GM21360 (cell line): Measurements from ENCODE around the gene IL1R1.

Experiments
- ATAC-seq: cut with Tn5 transposase; IDR thresholded peaks from one replicate; pipeline ENCODE4 v1.9.1; 2021; ENCODE audit warnings: mild to moderate bottlenecking, moderate library complexity; ENCODE audit not compliant: unreplicated experiment

IL1R1 gene

DNA sequence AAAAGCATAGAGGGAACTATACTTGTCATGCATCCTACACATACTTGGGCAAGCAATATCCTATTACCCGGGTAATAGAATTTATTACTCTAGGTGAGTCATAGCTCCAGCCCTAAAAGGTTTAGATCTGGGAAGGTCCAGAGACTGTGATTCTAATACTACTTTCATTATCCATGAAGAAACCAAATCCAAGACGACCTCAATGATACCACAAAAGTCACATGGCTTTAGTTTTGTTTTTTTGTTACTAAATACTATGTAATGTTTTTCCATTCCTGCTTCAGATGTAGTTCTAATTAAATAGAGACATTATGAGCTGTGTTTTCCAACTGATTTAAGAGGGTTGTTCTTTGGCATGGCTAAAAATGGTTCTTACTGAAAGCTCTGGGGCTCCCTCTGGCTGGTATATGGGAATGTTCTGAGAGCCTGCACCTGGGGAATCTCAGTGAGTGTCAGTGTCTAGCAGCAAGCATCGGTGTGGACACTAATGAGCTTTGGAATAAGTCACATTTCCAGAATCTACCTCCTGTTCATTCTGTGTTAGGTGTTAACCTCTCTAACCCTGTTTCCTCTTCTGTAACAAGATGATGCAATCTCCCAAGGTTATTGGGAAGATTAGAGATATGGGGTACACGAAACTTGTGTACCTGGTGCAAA lies 23.8 kb downstream of the IL1R1 start:
- ATAC-seq = no peak

DNA sequence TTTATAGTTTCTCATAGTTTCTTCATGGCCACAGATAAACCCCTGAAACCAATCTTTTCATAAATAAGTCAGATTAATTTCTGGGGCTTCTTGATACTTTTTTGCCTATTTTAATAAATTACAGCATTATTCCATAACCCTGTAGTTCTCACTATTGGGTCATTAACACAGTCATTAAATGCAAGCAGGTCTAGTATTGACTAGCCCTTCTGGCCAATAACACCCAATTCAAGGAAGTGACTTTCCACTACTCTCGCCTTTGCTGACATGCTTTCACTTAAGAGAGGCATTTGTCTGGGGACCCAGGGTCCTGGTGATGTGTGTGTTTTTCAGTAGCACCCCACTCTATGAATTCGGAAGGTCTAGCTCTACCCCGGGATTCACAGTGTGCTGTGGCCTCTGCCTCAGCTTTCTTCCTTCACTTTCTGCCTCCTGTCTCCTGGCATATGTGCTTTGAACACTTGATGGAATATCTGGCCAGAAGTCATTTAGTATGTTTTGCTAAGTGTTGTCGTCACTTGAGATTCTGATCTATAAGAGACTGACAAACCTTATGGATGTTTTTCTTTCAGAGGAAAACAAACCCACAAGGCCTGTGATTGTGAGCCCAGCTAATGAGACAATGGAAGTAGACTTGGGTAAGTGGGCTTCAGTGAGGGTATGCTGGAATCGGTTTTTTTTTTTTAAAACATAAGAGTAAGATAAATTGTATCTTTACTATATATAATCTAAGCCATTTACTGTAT lies 25.7 kb downstream of the IL1R1 start:
- ATAC-seq = no peak

DNA sequence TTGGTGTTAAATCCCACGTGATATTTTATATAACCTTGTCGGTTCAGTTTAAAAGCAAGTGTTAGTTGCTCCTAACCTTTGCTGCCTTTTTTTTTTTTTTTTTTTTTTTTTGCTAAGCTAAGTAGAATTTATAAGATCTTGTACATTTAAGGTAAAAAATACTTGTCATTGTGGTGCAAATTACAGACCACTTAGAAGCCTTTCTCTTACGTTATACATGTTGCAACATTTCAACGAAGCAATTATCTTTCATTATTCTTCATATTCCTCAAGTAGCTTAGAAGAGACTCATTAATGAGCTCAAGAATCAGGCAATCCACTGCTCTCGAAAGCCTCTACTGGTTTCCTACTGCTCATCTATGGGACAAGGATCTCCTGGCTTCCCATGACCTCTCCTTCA lies 29.4 kb downstream of the IL1R1 start:
- no peak for ATAC-seq

DNA sequence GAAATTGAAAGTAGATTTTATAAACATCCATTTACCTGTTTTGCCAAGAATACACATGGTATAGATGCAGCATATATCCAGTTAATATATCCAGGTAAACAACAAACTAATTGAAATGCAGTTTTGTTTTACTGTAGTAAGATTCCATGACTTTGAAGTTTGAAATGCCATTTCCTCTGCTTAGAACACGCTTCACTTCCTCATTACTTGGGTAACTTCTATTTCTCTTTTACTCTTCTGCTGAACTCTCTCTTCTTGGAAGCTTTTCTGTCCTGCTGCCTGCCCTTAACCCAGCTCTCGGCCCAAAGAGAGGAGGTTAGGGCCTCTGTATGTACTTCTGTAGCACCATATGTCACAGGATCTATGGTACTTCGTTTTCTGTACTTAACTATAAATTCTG lies 30.2 kb downstream of the IL1R1 start:
- no peak for ATAC-seq

DNA sequence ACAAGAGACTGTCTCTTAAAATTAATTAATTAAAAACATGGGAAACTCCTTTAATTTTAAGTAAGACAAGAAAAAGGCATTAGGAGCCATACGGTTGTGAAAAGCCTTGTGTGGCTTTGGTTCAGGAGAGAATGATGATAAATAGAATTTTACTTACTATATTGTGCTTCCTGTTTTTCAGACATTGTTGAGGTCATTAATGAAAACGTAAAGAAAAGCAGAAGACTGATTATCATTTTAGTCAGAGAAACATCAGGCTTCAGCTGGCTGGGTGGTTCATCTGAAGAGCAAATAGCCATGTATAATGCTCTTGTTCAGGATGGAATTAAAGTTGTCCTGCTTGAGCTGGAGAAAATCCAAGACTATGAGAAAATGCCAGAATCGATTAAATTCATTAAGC lies 33.6 kb downstream of the IL1R1 start:
- no peak for ATAC-seq

DNA sequence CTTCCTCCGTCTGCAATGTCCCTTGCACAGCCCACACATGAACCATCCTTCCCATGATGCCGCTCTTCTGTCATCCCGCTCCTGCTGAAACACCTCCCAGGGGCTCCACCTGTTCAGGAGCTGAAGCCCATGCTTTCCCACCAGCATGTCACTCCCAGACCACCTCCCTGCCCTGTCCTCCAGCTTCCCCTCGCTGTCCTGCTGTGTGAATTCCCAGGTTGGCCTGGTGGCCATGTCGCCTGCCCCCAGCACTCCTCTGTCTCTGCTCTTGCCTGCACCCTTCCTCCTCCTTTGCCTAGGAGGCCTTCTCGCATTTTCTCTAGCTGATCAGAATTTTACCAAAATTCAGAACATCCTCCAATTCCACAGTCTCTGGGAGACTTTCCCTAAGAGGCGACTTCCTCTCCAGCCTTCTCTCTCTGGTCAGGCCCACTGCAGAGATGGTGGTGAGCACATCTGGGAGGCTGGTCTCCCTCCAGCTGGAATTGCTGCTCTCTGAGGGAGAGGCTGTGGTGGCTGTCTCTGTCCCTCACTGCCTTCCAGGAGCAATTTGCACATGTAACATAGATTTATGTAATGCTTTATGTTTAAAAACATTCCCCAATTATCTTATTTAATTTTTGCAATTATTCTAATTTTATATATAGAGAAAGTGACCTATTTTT lies 35.4 kb downstream of the IL1R1 start:
- no peak for ATAC-seq

DNA sequence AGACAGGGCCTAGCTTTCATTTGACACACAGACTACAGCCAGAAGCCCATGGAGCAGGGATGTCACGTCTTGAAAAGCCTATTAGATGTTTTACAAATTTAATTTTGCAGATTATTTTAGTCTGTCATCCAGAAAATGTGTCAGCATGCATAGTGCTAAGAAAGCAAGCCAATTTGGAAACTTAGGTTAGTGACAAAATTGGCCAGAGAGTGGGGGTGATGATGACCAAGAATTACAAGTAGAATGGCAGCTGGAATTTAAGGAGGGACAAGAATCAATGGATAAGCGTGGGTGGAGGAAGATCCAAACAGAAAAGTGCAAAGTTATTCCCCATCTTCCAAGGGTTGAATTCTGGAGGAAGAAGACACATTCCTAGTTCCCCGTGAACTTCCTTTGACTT lies 36.5 kb downstream of the IL1R1 start:
- no peak for ATAC-seq

DNA sequence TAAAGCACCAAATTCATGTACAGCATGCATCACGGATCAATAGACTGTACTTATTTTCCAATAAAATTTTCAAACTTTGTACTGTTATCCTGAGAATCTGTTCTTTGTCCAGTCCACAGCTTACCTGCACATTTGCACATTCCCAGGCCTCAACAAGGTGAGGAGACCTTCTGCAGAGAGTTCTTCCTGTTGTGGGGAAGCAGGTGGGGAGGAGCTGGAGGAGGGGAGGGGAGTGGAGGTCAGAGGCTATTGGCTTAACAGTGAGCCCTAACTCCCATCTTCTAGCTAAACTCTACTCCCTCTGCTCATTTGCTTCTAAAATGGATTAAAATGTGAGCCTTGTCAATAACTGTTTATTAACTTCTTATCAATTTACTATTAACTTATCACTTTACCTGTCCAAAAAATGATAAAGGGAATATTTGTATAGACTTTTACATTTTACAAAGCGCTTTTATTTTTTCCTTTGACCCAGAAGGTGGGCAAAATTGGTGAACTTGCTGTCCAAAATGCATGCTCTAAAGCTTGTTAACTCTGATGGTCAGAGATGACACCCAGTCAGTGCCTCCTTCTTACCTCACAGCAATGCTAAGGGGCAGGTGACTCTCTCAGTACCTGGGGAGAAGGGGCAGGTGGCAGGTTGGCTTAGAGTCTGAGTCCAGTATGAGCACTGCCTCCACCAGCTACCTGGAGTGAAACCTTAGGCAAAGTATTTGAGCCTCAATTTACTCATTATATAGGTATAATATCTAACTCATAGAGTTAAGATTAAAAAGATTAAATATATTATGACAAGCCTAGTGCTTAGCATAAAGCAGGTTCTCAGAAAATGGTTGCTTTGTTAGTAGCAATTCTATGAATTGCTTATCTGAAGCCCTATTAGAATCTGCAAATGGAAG lies 37.5 kb downstream of the IL1R1 start:
- no peak for ATAC-seq

DNA sequence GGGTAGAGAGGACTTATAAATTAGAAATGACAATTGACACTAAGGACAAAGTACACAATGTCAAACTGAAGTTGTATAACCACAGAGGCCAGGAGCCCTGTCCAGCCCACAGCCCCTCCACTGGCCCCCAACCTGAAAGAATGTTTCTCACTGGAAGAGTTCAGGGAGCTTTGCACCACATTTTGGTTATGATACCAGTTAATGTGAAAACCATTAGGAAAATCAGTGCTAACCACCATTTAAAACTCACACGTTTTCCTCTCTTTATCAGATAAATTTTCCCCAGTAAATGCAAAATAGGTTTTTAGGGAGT lies 38.1 kb downstream of the IL1R1 start:
- no peak for ATAC-seq

DNA sequence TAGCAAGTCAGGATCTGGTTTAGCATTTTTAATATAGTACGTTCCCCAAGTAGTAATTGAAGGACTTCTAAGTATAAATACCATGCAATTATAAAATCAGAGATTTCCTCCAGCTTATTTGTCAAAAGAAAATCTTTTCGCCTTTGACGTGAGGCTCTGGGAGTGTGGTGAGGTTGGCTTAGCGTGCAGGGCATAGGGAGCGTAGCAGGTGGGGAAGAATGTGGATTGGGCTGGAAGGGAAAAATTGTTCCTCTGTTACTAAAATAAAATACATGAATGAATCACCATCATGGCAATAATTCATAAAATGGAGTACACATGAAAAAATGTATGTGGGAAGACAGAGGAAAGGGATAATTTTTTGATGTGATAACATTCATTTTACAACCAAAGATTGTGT lies 38.8 kb downstream of the IL1R1 start:
- no peak for ATAC-seq

DNA sequence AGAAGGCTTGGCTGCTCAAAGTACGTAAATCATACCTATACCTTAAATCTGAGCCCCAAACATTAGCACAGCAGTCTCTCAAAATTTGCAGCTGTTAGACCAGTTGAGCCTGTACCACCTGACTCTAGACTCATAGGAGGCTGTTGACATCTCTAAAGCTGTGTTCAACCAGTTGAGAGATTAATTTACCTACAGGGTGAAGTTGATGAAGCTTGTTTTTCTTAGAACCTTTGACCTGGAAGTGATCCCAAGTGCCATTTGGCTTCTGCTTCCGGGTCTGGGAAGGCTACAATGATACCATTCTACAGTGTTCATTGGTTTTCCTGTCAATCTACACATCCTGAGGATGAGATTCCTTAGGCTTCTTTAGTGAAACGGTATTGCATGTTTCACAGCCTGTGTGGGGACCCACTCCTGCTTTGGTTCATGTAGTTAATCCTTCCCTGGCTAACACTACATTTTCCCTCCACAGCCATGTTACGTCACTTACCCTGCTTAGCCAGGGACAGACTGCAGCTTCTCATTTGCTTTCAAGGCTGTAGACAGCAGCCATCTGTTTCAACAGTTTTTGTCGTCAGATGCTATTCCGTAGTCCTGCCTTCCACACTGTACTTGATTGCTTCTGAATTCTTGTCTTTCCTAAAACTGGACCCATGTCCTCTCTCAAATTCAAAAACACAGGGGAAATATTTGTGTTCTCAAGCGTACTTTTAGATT lies 39.5 kb downstream of the IL1R1 start:
- no peak for ATAC-seq

DNA sequence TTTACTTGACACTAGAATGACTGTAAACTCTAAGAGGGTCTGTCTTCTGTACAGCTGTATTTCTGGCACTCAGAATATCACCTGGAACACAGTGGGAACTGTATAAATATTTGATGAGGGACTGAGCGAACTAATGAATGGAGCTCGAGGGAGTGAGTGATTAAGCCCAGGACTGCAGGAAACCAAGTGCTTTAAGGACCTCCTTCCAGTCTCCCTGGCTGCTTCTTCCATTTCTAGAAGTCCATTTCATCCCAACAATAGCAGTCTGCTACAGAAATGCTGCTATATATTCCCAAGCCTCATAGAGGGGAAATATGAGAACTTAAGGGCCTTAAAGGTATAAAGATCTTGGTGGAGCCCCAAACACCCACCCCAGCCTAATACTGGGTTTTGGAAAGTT lies 41.5 kb downstream of the IL1R1 start:
- ATAC-seq = no peak

DNA sequence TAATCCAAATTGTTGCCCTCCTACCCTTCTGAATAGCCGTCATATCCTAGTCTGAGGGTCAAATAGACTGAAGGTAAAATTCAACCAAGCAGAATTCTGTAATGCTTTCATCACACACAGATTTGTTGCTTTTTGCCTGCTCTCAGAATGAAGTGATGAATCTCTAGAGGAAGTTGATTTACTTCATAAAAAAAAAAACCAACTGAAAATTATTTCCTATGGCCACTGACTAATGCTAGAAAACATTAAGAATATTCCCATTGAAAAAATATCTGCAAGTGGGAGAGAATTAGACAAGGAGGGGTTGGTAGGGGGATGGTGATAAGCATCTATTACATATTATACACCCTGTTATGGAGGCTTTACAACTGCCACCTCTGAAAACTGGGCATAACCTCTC lies 42.0 kb downstream of the IL1R1 start:
- no peak for ATAC-seq

DNA sequence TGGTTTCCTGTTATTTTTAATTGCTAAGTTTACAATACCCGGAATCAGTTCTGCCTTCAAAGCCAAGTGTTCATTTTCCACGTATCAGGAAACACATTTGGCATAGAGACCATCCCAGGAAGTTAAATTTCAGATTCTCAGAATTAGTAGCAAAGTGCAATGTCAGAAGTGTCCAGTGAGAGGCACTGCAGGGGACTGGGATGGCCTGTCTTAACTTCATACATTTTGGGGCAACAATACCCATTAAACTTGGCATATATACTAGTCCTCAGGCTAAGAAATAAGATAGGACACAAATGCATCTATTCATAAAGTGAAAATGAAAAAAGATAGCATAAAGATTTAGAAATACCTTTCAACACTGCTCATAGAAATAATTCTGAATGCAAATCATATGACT lies 42.8 kb downstream of the IL1R1 start:
- ATAC-seq = no peak

DNA sequence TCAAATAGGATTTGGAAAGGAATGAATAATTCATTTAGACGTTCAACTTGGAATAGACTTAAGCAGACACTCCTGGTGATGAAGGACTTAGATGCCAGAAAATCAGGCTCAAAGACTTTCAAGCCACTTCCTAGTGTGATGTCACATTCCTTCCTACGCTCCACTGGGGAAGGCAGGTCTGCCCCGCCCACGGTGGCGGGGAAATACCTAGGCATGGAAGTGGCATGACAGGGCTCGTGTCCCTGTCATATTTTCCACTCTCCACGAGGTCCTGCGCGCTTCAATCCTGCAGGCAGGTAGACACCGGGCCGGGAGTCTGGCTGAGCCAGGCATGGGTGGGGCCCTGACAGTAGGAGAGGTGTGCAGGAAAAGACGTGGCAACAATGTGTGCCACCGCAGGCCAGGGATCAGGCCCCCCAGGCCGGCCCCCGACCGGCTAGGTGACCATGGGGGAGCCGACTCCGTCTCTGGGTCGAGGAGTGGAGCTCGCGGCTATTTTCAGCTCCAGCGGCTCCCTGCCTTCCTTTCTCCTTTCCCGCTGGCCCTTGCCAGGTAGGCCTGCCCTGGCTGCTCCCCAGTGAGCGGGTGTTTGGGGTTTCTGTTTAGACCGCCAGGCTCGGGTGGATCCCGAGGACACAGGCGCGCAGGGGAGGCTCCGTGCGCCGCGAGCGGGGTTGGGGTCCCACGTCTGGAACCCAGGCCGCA lies 44.4 kb downstream of the IL1R1 start, which contains the start of gene IL1RL2:
Gene IL1RL2 (plus strand): TSS at position 233 of the 705 bp plus-strand sequence. CDS start 845 bp downstream, outside the sequence.
- no peak for ATAC-seq

DNA sequence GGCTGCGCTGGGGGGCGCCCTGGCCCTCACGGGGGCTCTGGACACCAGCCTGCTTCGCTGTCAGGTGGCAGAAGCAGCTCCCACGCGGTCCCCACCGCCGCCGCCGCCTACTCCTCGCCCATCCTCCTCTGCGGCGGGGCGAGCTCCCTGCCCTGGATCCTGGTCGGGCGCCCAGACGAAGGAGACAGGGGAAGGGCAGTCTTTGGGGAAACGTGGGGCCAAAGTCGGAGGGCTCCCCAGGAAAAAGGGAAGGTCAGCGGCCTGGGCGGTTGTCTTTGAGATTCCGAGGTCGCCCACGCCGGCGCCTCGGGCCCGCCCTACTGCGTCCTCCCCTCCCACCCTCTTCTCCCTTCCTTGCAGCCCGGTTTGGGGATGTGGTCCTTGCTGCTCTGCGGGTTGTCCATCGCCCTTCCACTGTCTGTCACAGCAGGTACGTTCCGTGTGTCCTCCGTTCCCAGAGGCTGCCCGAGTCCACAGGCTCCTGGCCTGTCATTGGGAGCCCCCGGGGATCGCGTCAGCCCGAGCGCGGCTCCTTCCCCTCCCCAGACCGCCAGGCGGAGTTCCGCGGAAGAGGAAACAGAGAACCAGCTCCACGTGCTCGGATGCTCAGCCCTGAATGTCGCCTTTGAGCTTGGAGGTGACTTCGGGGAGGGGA lies 45.1 kb downstream of the IL1R1 start:
- no peak for ATAC-seq

DNA sequence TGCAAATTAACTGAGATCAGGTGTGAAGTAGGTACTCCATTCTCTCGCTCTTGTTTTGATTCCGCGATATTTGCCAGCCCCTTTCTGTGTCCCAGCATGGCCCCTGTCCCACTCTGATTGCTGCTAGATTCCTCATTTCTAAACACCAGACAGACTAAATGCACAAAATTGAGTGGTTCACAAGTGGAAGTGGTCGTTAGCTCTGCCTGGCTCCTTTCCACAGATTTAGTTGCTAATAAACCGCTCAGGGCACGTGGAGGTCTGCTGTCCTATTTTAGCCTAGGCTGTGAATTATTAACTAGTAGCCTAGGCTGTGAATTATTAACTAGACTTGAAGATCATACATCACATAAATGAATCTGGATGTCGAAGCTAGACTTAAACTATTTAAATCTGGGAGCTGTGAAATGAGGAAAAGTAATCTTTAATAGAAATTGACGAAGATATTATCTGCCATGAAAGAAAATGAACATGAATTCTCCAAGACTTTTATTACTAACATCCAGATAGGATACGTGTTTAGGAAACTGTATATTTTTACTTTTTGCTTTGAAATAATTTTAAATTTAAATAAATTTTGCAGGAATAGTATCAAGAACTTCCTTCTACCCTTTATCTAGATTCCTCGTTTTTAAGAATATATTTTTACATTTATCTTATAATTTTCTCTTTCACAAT lies 48.0 kb downstream of the IL1R1 start:
- no peak for ATAC-seq

DNA sequence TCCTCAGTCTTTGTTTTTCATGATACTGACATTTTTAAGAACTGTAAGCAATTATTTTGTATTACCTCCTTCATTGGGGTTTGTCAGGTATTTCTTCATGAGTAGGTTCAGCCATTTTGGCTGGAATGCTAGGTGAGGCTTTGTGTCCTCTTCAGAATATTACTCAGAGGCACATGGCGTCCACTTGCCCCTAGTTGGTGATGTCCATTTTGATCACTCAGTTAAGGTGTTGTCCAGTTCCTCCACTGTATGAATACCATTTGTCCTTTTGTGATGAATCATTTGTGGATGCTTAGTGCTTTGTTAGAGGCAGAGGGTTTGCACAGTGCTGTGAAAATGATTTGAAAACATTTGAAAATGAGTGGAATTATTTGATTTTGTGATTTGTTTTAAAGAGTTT lies 49.0 kb downstream of the IL1R1 start:
- no peak for ATAC-seq

DNA sequence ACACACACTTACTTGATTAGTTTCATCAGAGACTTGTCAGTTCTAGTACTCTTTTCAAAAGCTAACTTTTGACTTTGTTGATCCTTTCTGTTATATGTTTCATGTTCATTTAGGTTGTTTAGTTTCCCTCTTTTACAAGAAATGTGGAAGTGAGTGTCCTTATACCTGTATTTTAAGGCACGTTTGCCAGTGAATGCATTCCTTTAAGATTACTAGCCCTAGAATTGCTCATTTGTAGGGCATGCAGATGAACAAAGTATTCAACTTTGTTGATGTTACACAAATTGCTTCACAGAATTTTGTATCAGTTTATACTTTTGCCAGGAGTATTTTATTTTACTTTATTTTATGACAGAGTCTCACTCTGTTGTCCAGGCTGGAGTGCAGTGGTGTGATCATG lies 50.5 kb downstream of the IL1R1 start:
- no peak for ATAC-seq
